Natural killer cell (primary cell): ENCODE measurements around the gene MTHFD2L. TPM values are rescaled to one million over a fixed set of nuclear protein-coding genes. Genes with fewer than 3 reads are reported as not detected.

Experiments used
- ATAC-seq, 3 donors: fragments of 150-1000 bp in 2 of 3; fragments of 200-7000 bp in 1 of 3; cut with Tn5 transposase; 1 replicate in 1 of 3; 2 replicates in 2 of 3; pipeline ENCODE4 v1.10.0; 2021; ENCODE audit warnings: mild to moderate bottlenecking in 2 of 3, moderate library complexity in 2 of 3
- DNase-seq, 2 donors: peaks; one replicate each; pipeline versions ENCODE4 v3.0.0 to v3.0.0-alpha.2; 2013 to 2021; ENCODE audit warnings: mixed read lengths in 1 of 2
- H3K27ac ChIP-seq: one replicate; pipeline ENCODE4 v1.5.1; 2013; ENCODE audit warnings: mild to moderate bottlenecking, low read length
- H3K27me3 ChIP-seq: one replicate; pipeline ENCODE4 v1.6.1; 2013; ENCODE audit warnings: low read length; ENCODE audit not compliant: control insufficient read depth, insufficient read depth
- H3K36me3 ChIP-seq: one replicate; pipeline ENCODE4 v1.6.1; 2013; ENCODE audit warnings: low read length; ENCODE audit not compliant: control insufficient read depth, insufficient read depth
- H3K4me1 ChIP-seq: one replicate; pipeline ENCODE4 v1.6.1; 2013; ENCODE audit warnings: low read length; ENCODE audit not compliant: control insufficient read depth, insufficient read depth
- H3K4me3 ChIP-seq: one replicate; pipeline ENCODE4 v1.5.1; 2013; ENCODE audit warnings: low read length
- H3K9me3 ChIP-seq: one replicate; pipeline ENCODE4 v1.6.1; 2013; ENCODE audit warnings: low read length; ENCODE audit not compliant: control insufficient read depth, insufficient read depth
- H3K27ac Mint-ChIP-seq, 2 donors: one replicate each; pipeline ENCODE4 v1.8.0; 2022; ENCODE audit warnings: mild to moderate bottlenecking in 2 of 2, mixed read lengths in 2 of 2, moderate library complexity in 1 of 2
- H3K27me3 Mint-ChIP-seq, 2 donors: one replicate each; pipeline ENCODE4 v1.8.0; 2022; ENCODE audit warnings: low read depth in 2 of 2, mixed read lengths in 2 of 2
- H3K36me3 Mint-ChIP-seq: one replicate; pipeline ENCODE4 v1.8.0; 2022; ENCODE audit warnings: mixed read lengths
- H3K4me1 Mint-ChIP-seq, 2 donors: one replicate each; pipeline ENCODE4 v1.8.0; 2022; ENCODE audit warnings: mixed read lengths in 2 of 2
- H3K4me3 Mint-ChIP-seq: one replicate; pipeline ENCODE4 v1.8.0; 2022; ENCODE audit warnings: mild to moderate bottlenecking, moderate library complexity, mixed read lengths
- H3K9me3 Mint-ChIP-seq, 2 donors: one replicate each; pipeline ENCODE4 v1.8.0; 2022; ENCODE audit warnings: mixed read lengths in 2 of 2
- WGBS: methylation state at CpG from one replicate; pipeline ENCODE4 v1.1.7; 2013; ENCODE audit warnings: missing lambda C conversion rate; ENCODE audit not compliant: insufficient coverage; 5-methylcytosine and 5-hydroxymethylcytosine counted together
- intact Hi-C: fragments of 100-400 bp; cut with micrococcal nuclease; formaldehyde crosslinking; loops from one replicate; pipeline ENCODE4 v1.14.2; 2022
- total RNA-seq, 4 donors: library from RNA; stranded (reverse); fragments of 120-200 nt in 1 of 4; gene quantifications; one replicate each; pipeline versions ENCODE4 v1.2.3 to v1.2.4, GENCODE V29; 2013 to 2022
- TF ChIP-seq, protein P1 (sequence below): fragments of 200-600 bp; IDR thresholded peaks from one replicate; pipeline ENCODE4 v1.8.0; 2022; ENCODE audit warnings: antibody characterized with exemption

MTHFD2L gene
- total RNA-seq, 3 donors from 2014 or later (not counting 1 experiment from before 2014, with no cell fraction given): 9.5 to 11.7 (median 10.4) TPM

DNA sequence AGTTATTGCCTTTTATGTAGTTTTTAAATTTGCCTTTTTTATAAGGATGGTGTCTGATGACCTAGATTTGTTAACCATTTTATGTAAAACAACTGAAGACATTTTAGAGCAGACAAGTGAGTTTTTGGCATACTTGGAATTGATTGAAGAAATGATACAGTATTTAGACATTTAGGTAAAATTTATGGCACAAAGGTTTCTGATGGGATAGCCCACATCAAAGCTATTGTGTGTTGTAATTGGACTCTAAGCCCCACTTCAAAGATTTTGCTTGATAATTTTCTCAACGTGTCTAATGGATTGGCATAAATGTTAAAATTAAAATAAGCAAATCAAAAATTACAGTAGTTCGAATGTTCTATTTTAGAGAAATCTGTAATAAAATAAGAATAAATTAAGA, 168.0 kb downstream of the MTHFD2L start:
- peaks cover 0 to under 1% of the 10 kb centered on the region in 2 donors for H3K4me1 Mint-ChIP-seq
- intact Hi-C loops: no loop called here

DNA sequence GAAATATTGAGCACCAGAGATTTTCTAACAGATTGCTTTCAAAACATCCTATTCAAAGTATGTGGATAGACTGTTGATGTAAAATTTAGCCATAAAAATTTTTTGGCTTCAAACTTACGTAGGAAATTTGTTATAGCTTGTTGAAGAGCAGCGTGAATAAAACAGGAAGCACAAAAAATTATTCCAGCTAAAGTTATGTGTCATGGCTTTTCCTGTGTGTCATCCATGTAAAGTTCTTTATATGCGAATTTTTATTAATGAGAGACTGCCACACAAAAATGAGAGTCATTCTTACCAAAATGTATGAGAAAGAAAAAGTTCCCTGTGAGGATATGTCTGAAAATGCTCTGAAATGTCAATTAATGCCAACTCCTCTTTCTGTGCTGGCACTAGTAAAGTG, 169.8 kb downstream of the MTHFD2L start:
- Histone ChIP-seq H3K4me1 (no peaks in the 10 kb centered on the region), H3K9me3 (no peaks in the 10 kb centered on the region), H3K4me3 (no peak overlapping the region), H3K36me3 (no peaks in the 10 kb centered on the region), H3K27ac (no peak overlapping the region), H3K27me3 (no peaks in the 10 kb centered on the region)
- intact Hi-C loops: no loop called here
- no peaks in the 10 kb centered on the region for H3K4me1 Mint-ChIP-seq
- ATAC-seq (no peak), DNase-seq (no peak)
- H3K27me3 Mint-ChIP-seq: peaks cover 8 to 19% of the 10 kb centered on the region in 2 donors
- WGBS: 81% methylated on average over 2 of the region's 3 CpGs
- no peak overlapping the region for H3K27ac Mint-ChIP-seq
- H3K4me3 Mint-ChIP-seq: no peak overlapping the region
- TF ChIP-seq, protein P1, sequence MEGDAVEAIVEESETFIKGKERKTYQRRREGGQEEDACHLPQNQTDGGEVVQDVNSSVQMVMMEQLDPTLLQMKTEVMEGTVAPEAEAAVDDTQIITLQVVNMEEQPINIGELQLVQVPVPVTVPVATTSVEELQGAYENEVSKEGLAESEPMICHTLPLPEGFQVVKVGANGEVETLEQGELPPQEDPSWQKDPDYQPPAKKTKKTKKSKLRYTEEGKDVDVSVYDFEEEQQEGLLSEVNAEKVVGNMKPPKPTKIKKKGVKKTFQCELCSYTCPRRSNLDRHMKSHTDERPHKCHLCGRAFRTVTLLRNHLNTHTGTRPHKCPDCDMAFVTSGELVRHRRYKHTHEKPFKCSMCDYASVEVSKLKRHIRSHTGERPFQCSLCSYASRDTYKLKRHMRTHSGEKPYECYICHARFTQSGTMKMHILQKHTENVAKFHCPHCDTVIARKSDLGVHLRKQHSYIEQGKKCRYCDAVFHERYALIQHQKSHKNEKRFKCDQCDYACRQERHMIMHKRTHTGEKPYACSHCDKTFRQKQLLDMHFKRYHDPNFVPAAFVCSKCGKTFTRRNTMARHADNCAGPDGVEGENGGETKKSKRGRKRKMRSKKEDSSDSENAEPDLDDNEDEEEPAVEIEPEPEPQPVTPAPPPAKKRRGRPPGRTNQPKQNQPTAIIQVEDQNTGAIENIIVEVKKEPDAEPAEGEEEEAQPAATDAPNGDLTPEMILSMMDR: no peak
- no peaks in the 10 kb centered on the region for H3K9me3 Mint-ChIP-seq
- no peaks in the 10 kb centered on the region for H3K36me3 Mint-ChIP-seq

More for the DNA sequence above, 168.0 kb downstream of the MTHFD2L start:
- no peak overlapping the region for H3K4me3 Mint-ChIP-seq
- peaks cover 6 to 26% of the 10 kb centered on the region in 2 donors for H3K27me3 Mint-ChIP-seq
- H3K9me3 Mint-ChIP-seq: no peaks in the 10 kb centered on the region
- Histone ChIP-seq H3K9me3 (no peaks in the 10 kb centered on the region), H3K36me3 (no peaks in the 10 kb centered on the region), H3K4me1 (no peaks in the 10 kb centered on the region), H3K27ac (no peak overlapping the region), H3K27me3 (no peaks in the 10 kb centered on the region), H3K4me3 (no peak overlapping the region)
- ATAC-seq: no peak
- TF ChIP-seq, protein P1: no peak
- DNase-seq: no peak
- H3K27ac Mint-ChIP-seq: no peak overlapping the region
- WGBS: no CpG with 5 or more reads among the region's 2 CpGs
- no peaks in the 10 kb centered on the region for H3K36me3 Mint-ChIP-seq

DNA sequence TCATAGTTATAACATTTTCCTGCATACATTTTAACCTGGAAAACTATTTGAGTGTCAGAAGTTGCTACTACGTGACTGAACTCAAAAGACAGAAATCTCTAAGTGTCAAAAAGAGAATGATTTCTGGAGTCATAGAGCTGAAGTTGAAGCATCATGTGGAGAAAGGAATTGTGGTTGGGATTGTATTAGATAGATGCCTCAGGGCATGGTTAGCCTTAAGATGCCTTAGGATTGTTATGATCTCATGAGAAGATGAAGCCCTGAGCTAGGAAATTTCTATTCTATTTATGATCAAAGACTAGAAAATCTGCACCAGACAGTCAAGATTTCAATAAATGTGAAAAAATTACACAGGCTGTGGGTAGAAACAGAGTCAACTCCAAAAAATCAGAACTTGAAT, 170.6 kb downstream of the MTHFD2L start:
- no peak for DNase-seq

DNA sequence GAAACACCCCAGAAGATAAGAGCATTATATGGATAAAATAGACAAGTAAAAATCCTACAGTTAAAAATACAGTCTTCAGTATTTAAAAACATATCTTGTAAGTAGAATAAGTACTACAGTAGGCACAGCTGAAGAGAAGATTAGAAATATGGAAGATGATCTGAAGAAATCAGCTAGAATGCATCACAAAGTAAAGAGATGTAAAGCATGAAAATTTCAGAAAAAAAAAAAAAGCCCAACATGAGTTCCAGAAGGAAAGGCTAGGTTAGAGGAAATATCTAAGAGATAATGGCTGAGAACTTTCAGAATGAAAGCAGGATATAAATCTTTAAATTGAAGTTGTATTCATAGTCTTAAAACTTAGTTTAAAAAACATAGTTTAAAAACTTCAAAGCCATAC, 171.4 kb downstream of the MTHFD2L start:
- TF ChIP-seq, protein P1: no peak
- Mint-ChIP-seq H3K4me3 (no peak overlapping the region), H3K27ac (no peak overlapping the region), H3K27me3 (peaks cover 10 to 19% of the 10 kb centered on the region in 2 donors), H3K9me3 (no peaks in the 10 kb centered on the region), H3K4me1 (no peaks in the 10 kb centered on the region), H3K36me3 (no peaks in the 10 kb centered on the region)
- ATAC-seq (no peak), DNase-seq (no peak)
- intact Hi-C loops: no loop called here
- H3K36me3 ChIP-seq: no peaks in the 10 kb centered on the region
- H3K4me3 ChIP-seq: no peak overlapping the region
- H3K9me3 ChIP-seq: no peaks in the 10 kb centered on the region
- no peak overlapping the region for H3K27ac ChIP-seq
- no peaks in the 10 kb centered on the region for H3K4me1 ChIP-seq
- no peaks in the 10 kb centered on the region for H3K27me3 ChIP-seq

More for the DNA sequence above, 170.6 kb downstream of the MTHFD2L start:
- Mint-ChIP-seq H3K4me1 (no peaks in the 10 kb centered on the region), H3K27ac (no peak overlapping the region), H3K9me3 (no peaks in the 10 kb centered on the region), H3K36me3 (no peaks in the 10 kb centered on the region), H3K27me3 (peaks cover 8 to 19% of the 10 kb centered on the region in 2 donors), H3K4me3 (no peak overlapping the region)
- TF ChIP-seq, protein P1: no peak
- no peak for ATAC-seq
- H3K9me3 ChIP-seq: no peaks in the 10 kb centered on the region
- intact Hi-C loops: no loop called here
- no peaks in the 10 kb centered on the region for H3K27me3 ChIP-seq
- 80% methylated on average over 1 of the region's 1 CpG for WGBS
- H3K36me3 ChIP-seq: no peaks in the 10 kb centered on the region
- H3K4me3 ChIP-seq: no peak overlapping the region
- no peaks in the 10 kb centered on the region for H3K4me1 ChIP-seq
- no peak overlapping the region for H3K27ac ChIP-seq
